Measurements from ENCODE around the gene MRPL27.

The MRPL27 gene

DNA sequence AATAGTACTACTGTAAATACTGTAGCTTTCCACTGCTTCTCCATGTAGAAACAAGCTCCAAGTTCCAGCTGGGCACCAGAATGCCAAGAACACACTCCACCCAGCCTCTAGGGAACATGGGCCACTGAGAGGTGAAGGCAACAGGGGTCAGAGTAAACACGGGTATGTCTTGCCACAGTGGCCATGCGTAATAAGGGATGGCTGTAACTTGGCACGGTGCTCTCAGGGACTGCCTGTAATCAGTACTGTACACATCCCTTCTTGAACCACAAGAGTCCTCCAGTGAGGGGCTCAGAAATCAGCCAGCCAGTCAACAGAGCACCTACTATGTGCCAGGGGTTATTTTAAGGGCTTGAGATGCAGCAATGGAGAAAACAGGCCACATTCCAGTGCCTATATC, 13.5 kb upstream of the MRPL27 start:
- DNase-seq (ENCODE audit: low spot score) = no peak

DNA sequence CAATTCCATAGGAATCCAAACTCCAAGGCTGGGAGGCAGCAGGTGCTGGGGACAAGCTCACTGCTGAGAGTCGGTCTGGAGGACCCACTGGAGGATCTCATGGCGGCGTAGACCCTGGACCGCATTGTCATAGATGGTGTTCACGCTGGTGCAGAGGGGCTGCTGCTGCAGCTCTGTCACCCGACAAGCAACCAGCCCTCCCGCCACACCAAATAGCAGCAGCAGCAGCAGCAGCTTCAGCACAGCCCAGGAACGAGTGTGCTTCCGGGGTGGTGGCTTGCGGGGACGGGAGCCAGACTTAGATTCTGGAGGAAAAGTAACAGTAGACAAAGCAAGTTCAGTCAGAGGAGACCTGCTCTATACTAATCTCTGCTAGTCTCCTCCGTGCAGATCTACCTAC, 9.9 kb upstream of the MRPL27 start:
- no peak for DNase-seq (ENCODE audit: low spot score)

DNA sequence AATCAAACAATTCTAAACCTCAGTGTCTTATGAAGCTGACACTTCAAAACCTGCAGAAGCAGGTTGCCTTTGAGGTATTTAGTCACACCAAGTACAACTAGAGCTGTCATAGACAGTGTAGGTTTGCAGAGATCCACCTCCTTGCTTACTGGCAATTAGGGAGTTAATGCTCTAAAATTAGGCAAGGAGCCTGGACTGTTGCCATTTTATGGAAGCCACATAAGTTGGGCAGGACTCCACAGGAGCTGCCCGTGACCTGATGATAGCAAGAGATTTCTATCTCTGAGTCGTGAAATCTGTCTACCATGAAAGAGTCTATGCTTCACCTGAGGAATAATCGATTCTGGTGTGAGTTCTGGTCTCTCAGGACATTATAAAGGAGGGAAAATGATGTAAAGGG, 8.9 kb upstream of the MRPL27 start:
- no peak for DNase-seq (ENCODE audit: low spot score)

DNA sequence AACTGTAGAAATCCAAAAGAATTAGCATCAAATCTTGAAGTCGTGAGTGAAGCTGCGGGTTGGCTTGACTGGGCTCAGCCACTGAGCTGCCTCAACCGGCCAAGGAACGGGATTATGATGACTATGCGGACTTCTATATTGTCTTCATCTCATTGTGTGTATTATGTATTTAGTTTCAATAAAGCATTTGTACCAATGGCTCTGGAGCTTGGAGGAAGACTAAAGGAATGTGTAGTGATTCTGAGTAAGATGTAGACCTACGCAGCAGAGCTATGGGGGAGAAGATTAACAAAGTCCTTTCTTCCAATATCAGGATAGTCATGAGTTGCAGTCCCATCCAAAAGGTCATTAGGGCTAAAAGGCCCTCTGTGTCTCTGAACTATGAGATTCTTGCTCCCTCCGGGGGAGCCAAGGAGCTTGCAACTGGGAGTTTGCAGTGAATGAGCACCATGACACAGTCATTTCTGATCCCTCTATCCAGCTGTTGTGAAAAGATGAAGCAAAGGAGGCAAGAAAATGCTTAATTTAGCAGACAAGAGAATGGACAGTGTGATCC, 8.4 kb upstream of the MRPL27 start:
- no peak for DNase-seq (ENCODE audit: low spot score)

DNA sequence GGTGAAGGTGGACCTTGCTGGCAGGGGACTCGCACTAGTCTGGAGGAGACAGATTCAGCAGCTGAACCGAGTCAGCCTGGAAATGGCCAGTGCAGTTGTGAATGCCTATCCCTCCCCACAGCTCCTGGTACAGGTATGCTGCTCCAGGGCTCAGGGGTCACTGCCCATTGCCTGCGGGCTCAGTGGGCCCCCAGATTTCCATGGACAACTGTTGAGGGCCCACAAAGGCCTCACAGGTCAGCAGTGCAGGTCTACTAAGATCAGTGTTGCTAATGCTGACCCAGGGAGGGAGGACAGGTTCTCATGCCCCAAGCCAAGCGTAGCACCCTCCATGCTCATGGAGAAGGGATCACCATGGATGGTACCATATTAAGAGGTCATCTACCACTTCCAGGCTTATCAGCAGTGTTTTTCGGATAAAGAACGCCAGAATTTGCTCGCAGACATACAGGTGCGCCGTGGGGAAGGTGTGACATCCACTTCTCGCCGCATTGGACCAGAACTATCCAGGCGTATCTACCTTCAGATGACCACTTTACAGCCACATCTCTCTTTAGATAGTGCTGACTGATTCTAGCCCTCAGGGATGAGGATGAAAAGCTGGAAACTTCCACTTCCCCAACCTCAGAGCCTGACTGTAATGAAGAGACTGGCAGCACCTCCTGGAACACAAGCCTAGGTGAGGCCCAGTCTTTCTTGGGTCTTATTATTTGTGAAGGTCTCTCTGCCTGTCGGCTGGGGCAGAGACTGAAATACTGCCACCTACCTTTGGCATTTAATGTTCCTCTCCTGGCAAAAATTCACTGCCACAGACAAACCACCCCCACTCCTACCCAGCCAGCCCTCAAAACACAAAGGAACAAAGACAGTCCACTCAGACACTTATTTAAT, 7.6 kb upstream of the MRPL27 start:
- no peak for DNase-seq (ENCODE audit: low spot score)

DNA sequence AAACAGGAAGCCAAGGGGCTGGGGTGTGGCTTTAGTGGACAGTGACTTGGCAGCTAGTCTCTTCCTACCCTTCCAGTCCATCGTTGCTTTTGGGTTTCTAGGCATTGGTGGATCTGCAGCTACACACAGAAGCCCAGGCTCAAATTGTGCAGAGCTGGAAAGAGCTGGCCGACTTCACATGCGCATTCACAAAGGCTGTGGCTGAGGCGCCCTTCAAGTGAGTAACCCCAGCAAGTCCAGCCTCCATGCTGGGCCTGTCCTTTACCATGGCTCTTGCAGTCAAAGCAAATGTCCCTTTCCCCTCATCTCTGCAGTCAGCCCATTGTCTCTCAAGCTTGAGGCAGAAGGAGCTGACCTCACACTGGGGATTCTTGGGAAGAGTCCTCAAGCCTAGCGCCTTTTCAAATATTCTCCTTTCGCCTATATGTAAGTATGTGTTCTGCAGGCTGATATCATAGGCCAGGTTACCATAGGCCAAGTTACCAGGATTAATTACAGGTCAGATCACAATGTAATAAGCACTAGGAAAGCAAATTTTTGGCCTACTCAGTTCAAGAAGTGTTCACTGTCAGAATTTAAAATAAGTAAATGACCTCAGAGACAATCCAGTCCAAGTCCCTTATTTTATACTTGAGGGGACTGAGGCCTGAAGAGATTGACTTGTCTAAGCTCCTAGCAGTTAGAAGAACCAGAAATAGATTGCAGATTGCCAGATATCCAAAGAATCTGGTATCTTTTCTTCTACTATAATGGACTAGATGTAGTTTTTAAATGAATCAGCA, 6.6 kb upstream of the MRPL27 start:
- no peak for DNase-seq (ENCODE audit: low spot score)

DNA sequence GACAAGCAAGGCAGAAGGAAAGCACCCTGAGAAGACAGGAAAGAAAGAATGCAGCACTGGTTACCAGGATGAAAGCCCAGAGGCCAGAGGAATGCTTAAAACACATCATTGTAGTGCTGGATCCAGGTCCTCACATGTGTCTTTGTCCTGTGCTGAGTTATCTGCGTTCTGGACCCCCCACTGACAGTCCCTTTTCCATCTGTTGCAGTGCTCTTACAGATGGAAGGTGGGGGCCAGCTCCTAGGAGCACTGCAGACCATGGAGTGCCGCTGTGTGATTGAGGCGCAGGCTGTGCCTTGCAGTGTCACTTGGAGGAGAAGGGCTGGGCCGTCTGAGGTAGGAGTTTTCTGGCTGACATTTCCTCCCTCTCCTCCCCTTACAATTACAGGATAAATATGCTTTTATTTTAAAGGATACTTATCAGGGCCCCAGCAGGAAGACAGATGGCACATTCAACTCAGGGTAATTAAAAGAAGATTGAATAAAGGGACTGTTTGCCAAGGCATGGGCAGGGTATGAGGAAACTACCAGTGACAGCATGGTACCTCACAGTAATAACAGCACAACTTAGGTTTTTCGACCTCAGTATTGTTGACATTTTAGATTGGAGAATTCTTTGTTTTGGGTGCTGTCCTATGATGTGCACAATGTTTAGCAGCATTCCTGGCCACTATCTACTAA, 3.0 kb upstream of the MRPL27 start:
- DNase-seq (ENCODE audit: low spot score) = no peak

DNA sequence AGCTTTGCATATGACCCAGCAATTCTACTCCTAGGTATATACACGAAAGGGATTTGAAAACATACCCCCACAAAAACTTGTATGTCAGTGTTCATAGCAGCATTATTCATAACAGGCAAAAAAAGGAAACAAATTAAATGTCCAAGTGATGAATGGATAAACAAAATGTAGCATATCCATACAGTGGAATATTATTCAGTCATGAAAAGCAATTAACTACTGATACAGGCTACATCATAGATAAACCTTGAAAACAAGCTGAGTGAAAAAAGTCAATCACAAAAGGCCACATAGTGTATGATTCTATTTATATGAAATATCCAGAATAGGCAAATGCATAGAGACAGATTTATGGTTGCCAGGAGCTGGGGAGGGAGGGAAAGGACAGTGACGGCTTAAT, 721 bp upstream of the MRPL27 start:
- DNase-seq (ENCODE audit: low spot score) = no peak

DNA sequence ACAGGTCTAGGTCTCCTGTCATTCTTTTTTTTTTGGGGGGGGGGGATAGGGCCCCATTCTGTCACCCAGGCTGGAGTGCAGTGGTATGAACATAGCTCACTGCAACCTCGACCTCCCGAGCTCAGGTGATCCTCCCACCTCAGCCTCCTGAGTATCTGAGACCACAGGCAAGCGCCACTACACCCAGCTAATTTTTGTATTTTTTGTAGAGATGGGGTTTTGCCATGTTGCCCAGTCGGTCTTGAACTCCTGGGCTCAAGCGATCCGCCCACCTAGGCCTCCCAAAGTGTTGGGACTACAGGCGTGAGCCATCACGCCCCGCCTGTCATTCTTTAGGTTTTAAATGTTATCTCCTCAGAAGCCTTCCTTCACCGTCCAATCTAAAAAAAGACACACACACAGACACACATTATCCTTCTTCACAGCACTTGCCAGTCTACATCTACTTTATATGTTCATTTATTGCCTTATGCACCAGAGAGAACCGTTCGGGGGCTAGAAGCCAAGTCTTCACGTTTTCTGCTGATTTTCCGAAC, 694 bp downstream of the MRPL27 start:
- DNase-seq (ENCODE audit: low spot score) = no peak

DNA sequence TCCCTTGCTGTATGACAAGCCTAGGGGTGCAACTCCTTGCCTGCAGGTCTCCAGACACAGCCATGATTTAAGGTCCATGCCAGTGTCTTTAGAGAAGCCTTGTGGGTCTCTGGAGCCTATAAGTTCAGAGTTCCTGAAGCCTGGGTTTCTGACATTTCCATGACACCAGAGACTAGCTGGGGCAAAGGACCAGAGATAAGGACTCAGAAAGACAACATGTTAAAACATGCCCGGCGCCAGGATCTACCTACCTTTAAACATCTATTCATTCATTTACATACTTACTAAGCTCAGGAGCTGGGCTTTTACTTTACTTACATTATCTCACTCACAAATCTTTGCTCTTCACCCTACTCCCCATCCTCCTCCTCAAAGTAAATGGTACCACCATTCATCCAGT, 1.5 kb downstream of the MRPL27 start:
- DNase-seq (ENCODE audit: low spot score) = no peak

DNA sequence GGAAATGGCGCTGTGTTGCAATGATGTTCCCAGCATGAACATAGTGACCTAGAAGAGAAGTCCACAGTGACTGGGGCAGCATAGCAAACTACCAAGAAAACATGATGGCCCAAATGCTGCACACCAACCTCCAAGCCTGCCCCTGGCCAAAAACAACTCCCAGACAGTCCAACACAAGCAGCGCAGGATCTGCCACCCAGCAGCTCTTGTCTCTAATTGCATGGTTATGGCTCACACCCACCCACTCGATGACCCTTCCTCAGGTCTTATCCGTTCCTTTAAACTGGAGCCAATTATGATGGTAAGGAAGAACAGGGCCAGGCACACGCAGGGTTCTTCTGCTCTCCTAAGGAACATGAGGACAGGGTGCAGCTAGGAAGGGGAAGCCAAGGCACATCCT, 2.9 kb downstream of the MRPL27 start:
- no peak for DNase-seq (ENCODE audit: low spot score)

DNA sequence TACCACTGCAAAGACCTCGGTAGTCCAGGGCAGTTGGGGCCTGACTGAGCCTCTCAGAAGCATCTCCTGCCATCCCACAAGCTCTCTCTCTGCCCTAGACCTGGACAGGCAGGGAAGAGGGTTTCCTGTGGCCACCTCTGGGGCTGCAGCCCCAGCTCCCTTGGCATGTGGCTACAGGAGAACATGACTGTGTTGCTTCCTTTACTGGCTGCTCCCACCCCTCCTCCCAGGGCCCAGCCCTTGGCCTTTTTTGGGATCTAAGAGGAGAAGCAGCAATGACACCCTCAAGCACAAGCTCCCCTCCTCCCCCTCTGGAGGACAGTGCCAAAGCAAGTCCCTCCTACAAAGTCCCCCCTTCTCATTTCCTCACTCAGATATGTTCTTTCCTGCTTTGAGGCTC, 5.6 kb downstream of the MRPL27 start:
- no peak for DNase-seq (ENCODE audit: low spot score)

DNA sequence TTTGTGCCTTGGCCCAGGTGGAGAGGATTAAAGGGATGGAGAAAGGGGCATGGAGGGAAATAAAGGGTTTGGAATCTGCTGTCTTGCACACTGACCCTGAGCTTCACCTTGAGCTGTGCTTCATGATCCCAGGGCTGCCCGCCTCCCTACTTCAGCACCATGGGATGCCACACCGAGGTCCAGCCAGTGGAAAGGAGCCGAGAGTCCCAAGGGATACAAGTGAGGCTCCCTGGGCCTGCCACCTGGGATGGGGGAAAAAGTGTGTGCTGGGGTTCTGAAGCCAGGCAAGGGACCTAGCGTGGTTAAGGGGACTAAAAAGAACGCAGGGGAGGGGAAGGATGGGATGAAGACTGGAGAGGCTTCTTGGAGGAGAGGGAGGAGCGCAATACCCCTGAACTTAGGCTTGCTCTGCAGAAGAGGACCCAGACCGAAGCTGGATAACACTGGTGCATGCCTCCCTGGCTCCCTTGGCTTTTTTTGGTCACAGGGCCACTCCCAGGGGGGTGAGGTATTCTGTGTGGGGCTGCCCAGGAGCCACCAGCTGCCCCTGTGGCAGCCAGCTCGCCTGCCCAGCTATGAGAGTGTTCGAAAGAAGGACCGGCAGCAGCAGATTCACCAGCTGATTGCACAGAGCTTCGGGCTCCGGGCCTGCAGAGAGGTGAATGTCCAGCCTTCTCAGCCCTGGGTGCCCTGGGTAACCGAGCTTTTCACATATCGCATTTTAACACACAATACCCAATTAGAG, 7.2 kb downstream of the MRPL27 start:
- DNase-seq (ENCODE audit: low spot score) = no peak

DNA sequence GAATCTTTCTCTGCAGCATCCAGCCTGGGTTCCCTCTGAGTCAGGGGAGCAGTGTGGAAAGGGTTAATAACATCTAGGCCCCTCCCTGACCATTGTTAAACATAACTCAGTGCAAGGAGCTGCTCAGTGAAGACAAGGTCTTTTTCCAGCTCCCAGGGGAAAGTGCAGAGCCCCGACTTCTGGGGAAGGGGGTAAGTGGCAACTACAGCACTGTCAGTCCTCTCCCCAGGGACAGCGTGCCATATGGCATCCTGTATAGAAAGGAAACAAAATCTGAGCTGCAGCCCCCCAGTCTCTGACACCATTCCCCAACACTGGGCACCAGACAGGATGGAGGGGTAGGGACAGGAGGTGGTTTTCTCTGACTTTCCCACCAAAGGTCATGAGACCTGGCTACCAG, 7.8 kb downstream of the MRPL27 start:
- no peak for DNase-seq (ENCODE audit: low spot score)

DNA sequence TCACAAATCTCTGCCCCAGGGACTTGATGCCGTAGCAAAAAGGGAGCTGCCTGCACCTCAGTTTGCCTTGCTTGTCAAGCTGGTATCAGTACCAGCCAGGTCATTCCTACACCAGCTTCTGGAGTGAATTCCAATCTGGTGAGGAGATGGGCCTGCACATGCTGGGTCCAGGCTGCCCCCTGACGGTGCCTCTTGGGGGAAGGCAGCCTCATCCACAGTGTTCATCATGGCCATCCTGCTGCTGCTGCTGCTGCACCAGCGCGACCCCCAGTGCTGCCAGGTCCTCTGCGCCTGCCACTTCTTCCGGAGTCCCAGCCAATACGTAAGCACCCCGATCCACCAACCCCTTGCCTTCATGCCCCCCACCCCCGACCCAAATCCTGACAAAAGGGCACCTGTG, 8.3 kb downstream of the MRPL27 start:
- DNase-seq (ENCODE audit: low spot score) = peak; percentile 63

DNA sequence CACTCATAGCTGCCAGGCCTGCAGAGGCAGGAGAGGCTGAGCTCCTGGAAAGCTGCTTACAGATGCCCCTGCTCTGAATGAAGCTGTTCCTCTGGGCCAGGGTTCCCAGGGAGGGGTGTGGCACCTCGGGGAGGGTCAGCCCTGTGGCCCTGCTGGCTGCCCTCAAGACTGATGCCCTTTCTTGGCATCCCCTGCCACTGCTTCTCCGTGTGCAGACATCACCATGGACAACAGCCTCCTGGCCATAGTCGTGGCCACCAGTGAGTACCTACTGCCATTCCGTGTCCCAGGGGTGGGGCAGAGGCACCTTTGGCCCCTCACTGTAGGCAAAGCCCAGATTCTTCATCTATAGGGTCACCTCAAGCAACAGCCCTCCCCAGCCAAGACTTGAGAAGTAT, 8.9 kb downstream of the MRPL27 start:
- no peak for DNase-seq (ENCODE audit: low spot score)

DNA sequence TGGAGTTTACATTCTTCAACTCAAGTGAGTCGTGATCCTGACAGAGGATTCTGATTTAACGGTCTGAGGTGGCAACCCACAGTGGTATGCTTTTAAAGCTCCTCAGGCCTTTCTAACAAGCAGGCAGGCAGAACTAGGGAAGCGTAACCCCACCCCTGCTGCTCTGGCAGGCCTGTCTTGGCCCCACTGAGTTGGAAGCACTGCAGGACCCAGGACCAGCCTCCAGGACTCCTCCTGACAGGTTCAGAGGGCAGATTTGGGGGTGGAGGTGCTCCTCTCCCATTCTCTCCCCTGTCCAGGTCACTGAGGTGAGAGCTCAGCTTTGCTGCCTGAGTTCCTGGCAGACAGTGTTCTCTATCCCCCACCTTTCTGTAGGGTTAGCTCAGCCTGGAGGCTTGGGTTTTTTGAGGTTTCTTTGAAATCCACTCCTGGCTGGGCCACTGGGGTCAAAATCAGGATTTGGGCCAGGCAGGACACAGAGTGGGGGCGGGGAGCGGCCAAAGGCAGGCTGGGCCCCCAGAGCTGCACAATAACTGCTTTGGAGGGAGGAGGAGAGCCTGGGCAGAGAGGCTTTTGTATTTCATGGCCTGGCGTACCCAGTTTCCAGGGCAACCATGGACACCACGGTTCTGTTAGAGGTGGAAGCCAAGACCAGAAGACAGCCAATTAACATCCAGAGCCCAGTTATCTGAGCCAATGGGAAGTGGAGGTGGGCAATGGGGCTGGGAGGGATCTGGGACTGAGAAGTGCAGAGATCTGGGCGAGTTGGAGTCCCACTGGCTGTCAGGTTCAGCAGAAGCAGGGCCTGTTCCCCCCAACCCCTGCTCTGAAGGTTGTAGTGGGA, 9.5 kb downstream of the MRPL27 start:
- DNase-seq (ENCODE audit: low spot score) = peak; percentile 55

DNA sequence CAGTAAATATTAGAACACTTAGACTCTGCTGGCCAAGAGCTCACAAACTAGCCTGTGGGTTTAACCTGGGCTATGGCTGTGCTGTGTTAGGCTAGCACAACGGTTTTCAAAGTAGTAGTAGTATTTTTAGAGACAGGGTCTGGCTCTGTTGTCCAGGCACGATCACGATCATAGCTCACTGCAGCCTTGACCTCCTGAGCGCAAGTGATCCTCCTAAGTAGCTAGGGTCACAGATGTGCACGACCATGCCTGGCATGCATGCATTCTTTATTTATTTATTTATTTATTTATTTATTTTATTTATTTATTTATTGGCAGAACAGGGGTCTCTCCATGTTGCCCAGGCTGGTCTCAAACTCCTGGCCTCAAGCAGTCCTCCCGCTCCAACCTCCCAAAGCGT, 10.3 kb downstream of the MRPL27 start:
- no peak for DNase-seq (ENCODE audit: low spot score)

DNA sequence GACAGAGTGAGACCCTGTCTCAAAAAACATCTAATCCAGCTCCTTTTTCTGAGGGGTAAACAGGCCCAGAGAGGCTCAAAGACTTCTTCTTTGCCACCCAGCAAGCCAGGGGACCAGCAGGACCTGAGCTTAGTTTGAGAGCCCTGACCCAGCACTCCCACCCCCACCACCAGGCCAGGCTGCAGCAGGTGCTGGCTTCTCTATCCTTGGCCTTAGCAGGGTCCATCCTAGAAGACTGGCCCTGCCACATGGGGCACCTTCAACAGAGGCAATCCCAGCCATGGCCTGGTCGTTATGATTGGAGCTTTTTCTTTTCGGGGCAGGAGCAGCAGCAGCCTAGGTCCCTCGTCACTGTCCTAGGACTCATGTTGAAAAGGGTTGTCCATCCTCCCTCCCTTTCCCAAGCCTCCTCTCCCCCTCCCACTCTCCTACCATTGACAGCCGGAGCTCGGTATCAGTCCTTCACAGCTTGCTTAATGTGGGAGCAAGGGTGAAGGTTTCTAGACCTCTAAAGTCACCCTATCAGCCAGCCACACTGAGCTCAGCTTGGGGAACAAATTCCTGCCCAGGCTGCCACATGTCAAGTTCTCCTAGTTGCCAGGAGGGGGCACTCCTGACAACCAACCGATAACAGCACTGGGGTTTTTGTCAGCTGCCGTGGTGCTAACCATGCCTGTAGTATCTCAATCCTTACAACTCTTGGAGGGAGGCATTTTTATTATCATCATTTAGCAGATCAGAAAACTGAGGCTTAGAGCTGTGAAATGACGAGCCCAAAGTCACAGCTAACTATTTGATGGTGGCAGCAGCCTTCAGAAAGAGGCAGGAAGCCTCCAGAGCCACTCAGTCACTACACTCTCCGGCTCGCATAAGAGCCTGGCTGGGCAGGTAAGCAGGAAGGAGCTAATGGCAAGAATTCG, 11.2 kb downstream of the MRPL27 start:
- peak; percentile 89 for DNase-seq (ENCODE audit: low spot score)

Data from AG20443 (cell line).